ENCODE results near the gene CASKIN2. TPM values are rescaled to one million over a fixed set of nuclear protein-coding genes. Genes with fewer than 3 reads are reported as not detected.

The CASKIN2 gene
- total RNA-seq, 4 donors from 2014 or later = 5.6 to 26.6 (median 10.2) TPM

DNA sequence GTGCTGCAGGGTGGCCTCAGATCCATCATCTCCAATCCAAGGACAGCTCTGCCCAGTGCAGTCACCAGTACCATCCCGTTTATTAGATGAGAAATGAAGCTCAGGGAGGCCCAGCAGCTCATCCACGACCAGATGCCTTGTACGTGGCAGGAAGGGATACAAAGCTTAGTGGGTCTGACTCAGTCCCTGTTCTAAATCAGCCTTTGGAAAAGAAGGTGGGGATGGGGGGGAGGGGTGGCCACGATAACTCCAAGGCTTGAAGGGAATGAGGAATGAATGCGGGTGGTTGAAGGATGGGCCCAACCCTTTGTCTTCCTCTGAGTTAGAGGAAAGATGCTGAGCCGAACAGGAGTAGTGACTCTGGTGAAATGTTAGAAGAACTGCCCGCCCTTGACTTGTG, 35.9 kb upstream of the CASKIN2 start:
- TF ChIP-seq, protein P1, sequence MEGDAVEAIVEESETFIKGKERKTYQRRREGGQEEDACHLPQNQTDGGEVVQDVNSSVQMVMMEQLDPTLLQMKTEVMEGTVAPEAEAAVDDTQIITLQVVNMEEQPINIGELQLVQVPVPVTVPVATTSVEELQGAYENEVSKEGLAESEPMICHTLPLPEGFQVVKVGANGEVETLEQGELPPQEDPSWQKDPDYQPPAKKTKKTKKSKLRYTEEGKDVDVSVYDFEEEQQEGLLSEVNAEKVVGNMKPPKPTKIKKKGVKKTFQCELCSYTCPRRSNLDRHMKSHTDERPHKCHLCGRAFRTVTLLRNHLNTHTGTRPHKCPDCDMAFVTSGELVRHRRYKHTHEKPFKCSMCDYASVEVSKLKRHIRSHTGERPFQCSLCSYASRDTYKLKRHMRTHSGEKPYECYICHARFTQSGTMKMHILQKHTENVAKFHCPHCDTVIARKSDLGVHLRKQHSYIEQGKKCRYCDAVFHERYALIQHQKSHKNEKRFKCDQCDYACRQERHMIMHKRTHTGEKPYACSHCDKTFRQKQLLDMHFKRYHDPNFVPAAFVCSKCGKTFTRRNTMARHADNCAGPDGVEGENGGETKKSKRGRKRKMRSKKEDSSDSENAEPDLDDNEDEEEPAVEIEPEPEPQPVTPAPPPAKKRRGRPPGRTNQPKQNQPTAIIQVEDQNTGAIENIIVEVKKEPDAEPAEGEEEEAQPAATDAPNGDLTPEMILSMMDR (IDR thresholded peaks at IDR 0.05; ENCODE audit: low read depth) = no peak

GRCh38 chr17:75550139-75550465, 34.8 kb upstream of the CASKIN2 start:
- TF ChIP-seq, protein P1 (IDR thresholded peaks at IDR 0.05; ENCODE audit: low read depth) = no peak

DNA sequence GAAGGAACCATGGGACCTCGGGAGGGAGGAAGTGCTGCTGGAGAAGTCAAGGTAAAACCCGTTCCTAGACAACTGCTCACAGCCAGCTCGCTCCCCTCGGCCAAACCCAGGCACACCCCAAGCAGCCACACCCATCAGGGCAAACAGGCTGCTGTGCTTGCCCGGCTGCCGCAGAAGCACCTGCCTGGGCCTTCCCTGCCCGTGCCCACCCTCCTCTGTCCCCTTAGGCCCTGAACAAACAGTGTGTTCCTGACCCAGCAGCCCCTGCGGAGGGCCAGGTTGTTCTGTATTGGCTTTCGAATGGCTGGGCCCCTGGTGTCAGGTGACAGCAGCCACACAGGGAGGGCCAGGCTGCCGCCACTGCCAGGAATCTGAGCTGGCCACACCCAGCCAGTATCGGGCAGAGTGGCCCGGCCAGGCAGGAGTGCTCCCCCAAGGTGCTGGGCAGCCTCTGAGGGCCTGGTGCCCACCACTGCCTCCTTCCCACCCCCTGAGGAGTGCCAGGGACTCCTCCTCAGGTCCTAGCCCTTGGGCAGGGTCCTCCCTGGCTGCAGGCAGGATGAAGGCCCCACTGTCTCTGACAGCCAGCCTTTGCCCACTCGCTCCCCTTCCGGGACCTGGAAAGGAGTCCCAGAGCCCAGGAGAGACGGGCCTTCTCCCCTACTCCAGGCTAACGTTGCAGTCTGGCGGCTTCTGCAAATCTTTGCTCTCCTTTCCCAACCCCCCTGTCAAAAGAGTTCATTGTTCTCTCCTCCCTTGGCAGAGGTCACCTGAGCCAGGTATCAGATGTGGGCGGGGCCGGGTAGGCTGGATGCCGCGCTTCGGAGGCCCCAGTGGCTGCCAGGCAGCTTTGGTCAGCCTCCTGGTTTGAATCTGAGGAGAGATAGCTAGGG, 34.2 kb upstream of the CASKIN2 start:
- TF ChIP-seq, protein P1 (IDR thresholded peaks at IDR 0.05; ENCODE audit: low read depth) = no peak

- TF ChIP-seq, protein P1 (IDR thresholded peaks at IDR 0.05; ENCODE audit: low read depth) = no peak
Observed at GRCh38 chr17:75548813-75549212, 33.5 kb upstream of the CASKIN2 start.

- TF ChIP-seq, protein P1 (IDR thresholded peaks at IDR 0.05; ENCODE audit: low read depth) = no peak
Observed at GRCh38 chr17:75547091-75547490, 31.8 kb upstream of the CASKIN2 start.

- TF ChIP-seq, protein P1 (IDR thresholded peaks at IDR 0.05; ENCODE audit: low read depth) = no peak
Observed at GRCh38 chr17:75546181-75546580, 30.8 kb upstream of the CASKIN2 start.

DNA sequence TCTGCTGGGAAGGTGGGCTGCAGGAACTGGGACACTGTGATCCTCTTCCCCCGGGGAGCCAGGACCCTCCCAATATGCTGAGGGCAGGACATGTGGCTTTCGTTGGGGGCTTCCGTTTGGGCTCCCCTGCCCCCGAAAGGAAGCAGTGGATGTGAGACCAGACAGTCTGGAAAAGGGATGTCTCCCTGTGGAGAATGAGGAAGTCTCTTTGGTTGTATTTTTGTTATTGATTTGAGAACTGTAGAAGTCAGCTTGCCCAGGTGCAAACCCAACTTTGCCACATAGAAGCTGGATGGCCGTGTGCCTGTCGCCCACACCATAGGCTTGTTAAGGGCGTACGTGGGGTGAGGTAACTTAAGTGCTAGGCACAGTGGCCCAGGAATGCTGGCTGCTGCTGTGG, 28.9 kb upstream of the CASKIN2 start:
- TF ChIP-seq, protein P1 (IDR thresholded peaks at IDR 0.05; ENCODE audit: low read depth) = no peak
